DND-41 (cell line): Measurements from ENCODE around the gene ERCC5.

Experiments
- EZH2 ChIP-seq: IDR thresholded peaks from 3 replicates; pipeline ENCODE4 v1.6.1; 2012; ENCODE audit warnings: borderline replicate concordance, low read depth, mild to moderate bottlenecking, moderate library complexity, low read length, inconsistent platforms; ENCODE audit not compliant: severe bottlenecking
- TF ChIP-seq, protein P1 (sequence below): IDR thresholded peaks from 2 replicates; pipeline ENCODE4 v1.5.1; 2012; ENCODE audit warnings: borderline replicate concordance, low read length, moderate library complexity, mild to moderate bottlenecking; ENCODE audit not compliant: poor library complexity, severe bottlenecking; ENCODE audit errors: extremely low read depth

GRCh38 chr13:102872131-102872530 is 26.3 kb downstream of the ERCC5 start:
- TF ChIP-seq, protein P1, sequence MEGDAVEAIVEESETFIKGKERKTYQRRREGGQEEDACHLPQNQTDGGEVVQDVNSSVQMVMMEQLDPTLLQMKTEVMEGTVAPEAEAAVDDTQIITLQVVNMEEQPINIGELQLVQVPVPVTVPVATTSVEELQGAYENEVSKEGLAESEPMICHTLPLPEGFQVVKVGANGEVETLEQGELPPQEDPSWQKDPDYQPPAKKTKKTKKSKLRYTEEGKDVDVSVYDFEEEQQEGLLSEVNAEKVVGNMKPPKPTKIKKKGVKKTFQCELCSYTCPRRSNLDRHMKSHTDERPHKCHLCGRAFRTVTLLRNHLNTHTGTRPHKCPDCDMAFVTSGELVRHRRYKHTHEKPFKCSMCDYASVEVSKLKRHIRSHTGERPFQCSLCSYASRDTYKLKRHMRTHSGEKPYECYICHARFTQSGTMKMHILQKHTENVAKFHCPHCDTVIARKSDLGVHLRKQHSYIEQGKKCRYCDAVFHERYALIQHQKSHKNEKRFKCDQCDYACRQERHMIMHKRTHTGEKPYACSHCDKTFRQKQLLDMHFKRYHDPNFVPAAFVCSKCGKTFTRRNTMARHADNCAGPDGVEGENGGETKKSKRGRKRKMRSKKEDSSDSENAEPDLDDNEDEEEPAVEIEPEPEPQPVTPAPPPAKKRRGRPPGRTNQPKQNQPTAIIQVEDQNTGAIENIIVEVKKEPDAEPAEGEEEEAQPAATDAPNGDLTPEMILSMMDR: no peak
- no peak for TF ChIP-seq EZH2
